NCI-H1092 treated with DMSO at 0.1 percent for 48 hours (cell line): Measurements from ENCODE around the gene TIAM1.

ENCODE experiments used
- DNase-seq: peaks from one replicate; lab custom pipeline; 2025; lab: John Stamatoyannopoulos, UW

TIAM1 gene

DNA sequence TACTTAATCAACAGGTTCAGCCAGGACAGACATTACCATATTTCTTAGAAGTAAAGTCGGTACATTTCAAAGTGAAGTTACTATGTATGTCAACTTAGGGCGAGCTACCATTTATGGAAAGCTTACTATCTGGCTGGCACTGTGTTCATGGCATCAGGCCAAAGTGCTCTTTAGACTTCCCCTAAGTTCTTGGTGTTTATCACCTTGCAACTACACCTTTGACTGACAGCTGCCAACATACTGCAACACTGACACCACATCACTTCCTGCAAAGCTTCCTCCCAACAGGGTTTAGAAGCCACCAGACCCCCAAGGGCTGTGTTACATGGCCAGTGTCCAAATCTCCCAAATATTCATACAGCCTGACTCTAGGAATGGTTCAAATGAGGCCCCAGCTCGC, 61.0 kb downstream of the TIAM1 start:
- no peak for DNase-seq

- DNase-seq, result no peak
Observed at GRCh38 chr21:31282095-31282709, 61.9 kb downstream of the TIAM1 start.

- no peak for DNase-seq
Observed at GRCh38 chr21:31281561-31281960, 62.5 kb downstream of the TIAM1 start.

- DNase-seq, result no peak
Observed at GRCh38 chr21:31279986-31280385, 64.1 kb downstream of the TIAM1 start.

GRCh38 chr21:31279214-31279613, 64.8 kb downstream of the TIAM1 start:
- no peak for DNase-seq

DNA sequence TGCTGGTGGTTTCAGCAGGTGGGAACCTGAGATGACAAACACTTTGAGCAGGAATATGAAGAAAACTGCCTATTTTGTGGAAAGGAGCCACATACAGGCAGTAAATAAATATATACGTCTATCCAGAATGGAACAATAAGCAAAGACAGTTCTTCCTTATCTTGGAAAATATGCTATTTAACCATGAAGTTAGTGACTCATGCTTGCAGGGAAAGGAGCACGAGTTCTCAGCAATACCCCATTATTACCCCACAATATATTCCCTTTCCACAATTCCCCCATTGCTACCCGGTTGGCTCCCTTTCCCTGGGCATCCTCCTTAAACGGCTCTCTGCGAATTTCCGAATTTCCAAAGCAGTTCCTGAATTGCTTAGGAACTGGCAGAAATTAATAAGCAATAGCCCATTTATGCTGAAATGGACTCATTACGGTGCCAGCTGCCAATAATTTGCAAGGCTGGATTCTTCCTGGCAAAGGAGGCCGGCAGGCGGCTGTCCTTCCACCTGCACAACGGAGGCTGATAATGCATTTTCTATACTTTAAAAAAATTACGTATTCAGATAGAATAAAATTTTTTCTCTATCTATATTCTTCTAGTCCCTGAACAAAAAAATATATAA, 65.4 kb downstream of the TIAM1 start:
- no peak for DNase-seq

GRCh38 chr21:31276663-31277062, 67.4 kb downstream of the TIAM1 start:
- no peak for DNase-seq

DNA sequence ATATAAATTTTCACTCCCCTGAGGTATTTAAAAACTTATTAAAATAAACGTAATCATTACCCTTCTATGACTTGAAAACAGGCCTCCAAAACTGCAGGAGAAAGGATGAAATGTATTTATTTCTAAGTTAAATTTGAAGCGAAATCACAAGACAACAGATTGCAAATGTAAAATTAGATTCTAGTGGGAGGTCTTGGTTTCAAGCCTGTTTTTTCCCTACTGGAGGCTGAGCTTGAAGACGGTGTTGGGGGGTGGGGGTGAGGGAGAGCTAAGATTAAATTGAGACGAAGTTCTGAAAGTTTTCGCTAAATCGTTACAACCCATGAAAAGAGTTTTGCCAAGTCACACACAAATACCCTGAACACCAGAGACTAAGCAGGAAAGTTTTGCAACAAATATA, 68.2 kb downstream of the TIAM1 start:
- DNase-seq, result no peak

DNA sequence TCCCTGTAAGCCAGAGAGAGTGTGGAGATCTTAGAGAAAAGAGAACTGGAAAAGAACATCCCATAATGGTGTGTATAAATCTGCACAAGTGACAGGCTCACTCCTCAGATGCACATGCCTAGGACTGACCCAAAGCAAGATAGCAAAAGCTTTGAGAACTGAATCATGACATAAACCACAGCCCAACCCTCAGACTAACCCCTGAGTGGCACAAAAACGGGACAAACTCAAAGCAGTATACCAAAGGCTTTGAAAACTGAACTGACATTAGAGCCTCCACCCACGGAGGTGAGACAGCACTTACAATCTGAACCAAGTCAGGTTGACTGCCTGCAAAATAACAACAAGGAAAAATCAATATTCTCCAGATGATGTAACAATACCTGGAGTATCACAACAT, 70.8 kb downstream of the TIAM1 start:
- DNase-seq, result no peak

GRCh38 chr21:31268090-31268489, 76.0 kb downstream of the TIAM1 start:
- no peak for DNase-seq

DNA sequence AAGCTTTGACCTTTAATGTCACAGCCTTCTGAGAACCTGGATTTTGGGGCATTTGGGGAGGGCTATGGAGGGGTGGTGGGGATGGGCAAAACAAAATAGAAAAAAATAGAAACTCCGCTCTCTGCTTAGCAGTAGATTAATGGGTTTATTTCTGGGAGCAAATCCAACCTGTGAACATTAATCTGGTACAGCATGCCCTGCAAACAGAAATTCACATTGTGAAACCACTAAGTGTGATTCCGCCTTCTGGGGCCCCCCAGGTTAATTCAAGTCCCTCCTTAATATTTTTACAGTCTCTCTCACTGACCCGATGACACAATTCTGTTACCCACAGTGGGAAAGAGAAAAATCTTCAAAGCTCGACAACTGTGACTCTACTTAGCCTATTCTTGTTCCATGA, 76.4 kb downstream of the TIAM1 start:
- DNase-seq, result no peak

DNA sequence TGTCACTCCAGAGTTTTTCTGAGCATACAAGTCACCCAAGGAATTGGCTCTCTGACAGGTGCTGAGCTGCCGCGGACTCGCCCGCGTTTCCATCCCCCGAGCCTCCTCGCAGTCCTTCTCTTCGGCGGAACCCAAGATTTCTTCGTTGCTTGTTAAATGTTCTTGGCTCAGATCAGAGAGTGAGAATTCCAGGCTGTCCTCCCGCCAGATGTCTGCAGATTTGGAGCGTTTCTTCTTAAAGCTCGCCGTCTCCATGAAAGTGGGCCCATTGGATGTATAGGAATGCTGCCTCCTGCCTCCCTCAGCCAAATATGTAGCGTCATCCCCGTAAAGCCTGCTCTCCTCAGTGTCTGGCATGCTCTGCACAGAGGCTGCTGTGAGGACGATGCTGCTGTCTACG, 77.8 kb downstream of the TIAM1 start:
- DNase-seq, result no peak

GRCh38 chr21:31265366-31266013, 78.6 kb downstream of the TIAM1 start:
- DNase-seq, result no peak

DNA sequence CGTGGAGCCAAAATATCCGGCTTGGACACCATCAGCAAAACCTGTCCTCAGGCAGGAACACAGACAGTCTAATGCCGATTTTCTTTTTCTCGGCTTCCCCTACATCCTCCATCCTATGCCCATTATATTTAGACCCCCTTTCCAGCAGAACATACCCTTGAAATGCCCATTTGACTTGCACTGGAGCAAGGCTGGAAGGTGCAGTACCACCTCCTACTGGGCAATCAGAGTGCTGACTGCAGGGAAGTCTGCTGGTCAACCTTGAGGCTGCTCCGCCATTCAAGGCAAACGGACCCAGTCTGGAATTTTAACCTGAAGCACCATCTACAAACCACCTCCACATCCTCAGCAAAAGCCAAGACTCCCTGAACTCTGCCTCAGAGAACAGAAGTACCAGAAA, 79.5 kb downstream of the TIAM1 start:
- no peak for DNase-seq

- DNase-seq, result no peak
Observed at GRCh38 chr21:31262728-31263127, 81.3 kb downstream of the TIAM1 start.

DNA sequence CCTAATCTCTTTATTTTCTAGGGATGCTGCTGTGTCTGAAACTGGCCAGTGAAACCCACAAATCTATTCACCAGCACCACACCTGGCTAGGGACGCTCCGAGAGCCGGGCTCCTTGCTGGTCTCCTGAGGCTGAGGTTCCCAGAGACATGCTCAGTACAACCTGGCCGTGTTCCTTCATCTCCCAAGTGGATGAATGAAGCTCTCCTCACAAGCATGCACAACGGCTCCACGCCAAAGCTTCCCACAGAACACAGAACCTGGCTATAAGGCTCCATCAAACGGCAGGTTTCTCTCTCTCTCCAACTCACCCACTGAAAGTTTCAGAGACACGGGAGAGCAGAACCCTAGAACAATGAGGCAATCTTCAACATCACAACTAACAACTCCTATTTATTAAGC, 82.3 kb downstream of the TIAM1 start:
- DNase-seq, result no peak

- no peak for DNase-seq
Observed at GRCh38 chr21:31260790-31261189, 83.3 kb downstream of the TIAM1 start.

DNA sequence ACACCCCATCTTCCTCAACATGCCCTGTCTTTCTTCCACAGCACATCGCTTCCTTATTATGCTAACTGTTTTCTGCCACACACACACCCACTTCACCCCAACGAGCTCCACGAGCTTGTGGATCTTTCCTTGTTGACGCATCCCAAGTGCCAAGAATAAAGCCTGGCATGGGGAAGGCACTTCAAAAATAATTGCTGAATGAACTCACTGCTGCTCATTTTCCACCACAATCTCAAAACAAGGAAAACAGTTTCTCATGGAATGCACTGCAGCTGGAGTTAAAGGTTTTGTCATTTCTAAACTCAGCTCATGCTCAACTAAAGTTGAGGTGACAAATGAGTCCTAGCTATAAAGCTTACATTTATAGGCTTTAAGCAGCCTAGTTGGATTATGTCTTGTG, 86.0 kb downstream of the TIAM1 start:
- DNase-seq, result no peak

DNA sequence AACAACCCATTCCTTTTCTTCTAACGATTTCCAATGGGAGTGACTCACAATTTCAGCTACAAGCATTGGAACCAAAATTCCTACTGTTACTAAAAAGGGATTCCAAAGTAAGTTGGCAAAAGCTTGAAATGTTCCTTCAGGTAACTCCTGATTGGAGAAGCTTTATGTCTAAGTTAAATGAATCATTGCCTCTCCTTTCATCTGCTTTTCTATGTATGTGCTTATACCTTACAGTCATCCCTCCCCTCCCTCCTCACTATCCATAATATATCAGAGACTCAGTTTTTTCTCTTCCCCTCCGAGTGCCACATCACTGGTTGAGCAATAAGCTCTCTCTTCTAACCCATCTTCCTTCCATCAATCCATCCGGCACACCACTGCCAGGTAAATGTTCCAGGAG, 86.8 kb downstream of the TIAM1 start:
- no peak for DNase-seq

GRCh38 chr21:31255896-31256295, 88.2 kb downstream of the TIAM1 start:
- DNase-seq, result no peak

GRCh38 chr21:31255036-31255435, 89.0 kb downstream of the TIAM1 start:
- DNase-seq, result no peak

- no peak for DNase-seq
Observed at GRCh38 chr21:31254131-31254530, 89.9 kb downstream of the TIAM1 start.

- DNase-seq, result no peak
Observed at GRCh38 chr21:31253684-31254083, 90.4 kb downstream of the TIAM1 start.

DNA sequence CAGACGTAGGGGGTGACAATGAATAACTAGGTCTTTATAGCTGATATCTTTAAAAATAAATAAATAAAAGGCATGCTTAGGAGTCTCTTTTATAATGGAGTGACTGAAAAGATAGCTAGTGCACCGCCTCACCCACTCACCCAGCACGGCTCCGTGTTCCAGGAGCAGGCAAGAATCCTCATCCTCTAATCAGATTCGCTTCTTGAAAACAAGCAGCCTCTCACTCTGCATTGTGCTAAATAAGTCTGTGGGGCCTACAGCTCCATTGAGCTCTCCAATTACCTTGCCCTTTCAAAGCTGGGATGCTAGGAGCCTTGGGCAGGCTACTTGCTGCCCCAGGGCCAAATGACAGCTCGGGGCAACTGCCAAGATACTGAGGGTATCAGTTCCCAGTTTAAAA, 91.5 kb downstream of the TIAM1 start:
- DNase-seq, result no peak
